HG03469 (cell line): ENCODE results near the gene DUOXA2.
"Not testable (repeated sequence)": the region's sequence is repeated elsewhere in the genome, so short reads cannot be mapped to it uniquely, and the experiment has no call there.

Experiments
- ATAC-seq: cut with Tn5 transposase; IDR thresholded peaks from one replicate; pipeline ENCODE4 v1.9.1; 2021; ENCODE audit warnings: mild to moderate bottlenecking, moderate library complexity, moderate number of reproducible peaks; ENCODE audit not compliant: unreplicated experiment

DUOXA2 gene

DNA sequence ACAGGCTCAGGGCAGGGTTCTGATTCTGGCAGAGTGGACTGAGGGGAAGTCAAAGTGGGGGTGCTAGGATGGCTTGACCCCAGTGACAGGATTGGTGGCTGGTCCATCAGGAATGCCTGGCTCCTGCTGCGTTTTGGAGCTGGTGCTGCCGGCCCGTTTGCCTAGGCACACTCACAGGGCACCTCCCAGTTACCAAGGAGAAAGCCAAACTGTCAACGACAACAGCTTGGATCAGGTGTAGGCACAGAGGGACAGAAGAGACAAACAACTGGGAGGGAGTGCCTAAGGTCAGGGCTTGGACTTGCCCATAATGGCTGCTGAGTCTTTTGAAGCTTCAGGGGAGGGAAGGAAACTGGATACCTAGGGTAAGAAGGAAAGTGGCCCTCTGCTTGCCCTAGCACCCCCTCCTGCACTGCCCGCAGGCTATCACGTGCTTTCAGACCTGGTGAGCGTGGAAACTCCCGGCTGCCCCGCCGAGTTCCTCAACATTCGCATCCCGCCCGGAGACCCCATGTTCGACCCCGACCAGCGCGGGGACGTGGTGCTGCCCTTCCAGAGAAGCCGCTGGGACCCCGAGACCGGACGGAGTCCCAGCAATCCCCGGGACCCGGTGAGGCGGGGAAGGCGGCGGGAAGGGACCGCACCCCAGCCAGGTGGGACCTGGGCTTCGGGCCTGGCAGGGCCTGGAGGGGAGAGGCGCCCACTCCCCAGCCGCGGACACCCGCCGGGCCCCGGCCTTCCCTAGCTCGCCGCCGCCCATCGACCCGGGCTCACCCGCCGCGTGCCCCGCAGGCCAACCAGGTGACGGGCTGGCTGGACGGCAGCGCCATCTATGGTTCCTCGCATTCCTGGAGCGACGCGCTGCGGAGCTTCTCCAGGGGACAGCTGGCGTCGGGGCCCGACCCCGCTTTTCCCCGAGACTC lies 20.8 kb downstream of the DUOXA2 start:
- no peak for ATAC-seq

DNA sequence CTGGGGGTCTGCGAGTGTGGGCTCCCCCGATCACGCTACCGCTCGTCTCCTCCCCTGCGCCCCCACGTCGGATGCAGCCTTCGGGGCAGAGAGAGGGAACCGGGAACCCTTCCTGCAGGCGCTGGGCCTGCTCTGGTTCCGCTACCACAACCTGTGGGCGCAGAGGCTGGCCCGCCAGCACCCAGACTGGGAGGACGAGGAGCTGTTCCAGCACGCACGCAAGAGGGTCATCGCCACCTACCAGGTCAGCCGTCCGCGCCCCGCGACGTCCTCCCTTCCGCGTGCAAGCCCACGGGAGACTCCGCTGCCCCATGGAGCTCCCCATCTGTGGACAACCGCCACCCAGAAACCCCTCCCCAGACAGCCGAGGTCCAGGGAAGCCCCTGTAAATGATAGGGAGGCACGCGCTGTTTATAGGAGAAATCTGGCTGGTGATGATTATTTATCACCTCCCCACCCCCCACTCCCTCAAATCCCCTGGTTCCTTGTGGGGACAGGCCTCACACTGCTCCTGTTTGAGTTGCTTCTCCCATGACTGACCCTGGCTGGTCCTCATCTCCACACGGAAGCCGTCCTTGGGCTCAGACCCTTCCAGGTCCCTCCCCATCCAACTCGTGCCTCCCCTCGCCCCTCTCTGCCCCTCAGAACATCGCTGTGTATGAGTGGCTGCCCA lies 21.7 kb downstream of the DUOXA2 start:
- not testable (repeated sequence) for ATAC-seq

DNA sequence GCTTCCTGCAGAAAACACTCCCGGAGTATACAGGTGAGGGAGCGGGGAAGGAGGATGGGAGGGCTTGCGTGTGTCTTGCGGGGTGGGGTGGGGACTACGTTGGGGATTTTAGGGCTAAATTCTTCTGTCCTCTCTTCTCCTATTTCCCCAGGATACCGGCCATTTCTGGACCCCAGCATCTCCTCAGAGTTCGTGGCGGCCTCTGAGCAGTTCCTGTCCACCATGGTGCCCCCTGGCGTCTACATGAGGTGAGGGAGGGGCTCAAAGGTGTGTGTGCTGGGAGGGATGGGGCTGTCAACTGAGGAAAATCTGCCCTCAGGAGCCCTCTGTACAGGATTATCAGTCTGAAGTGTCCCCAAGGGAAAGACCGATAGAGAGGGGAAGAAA lies 22.2 kb downstream of the DUOXA2 start:
- no peak for ATAC-seq

DNA sequence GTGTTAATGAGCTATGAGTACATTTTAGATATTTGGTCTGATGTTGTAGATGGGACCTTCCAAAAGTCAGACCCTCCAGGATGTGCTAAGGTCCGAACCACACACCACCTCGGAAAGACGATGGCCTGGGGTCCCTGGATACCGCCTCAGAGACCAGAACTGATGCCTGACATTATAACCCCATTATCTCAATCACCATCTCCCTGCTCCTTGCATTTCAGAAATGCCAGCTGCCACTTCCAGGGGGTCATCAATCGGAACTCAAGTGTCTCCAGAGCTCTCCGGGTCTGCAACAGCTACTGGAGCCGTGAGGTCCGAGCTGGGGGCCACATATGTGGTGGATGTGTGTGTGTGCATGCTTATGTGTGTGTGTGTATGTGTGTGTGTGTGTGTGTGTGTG lies 23.6 kb downstream of the DUOXA2 start:
- no peak for ATAC-seq

DNA sequence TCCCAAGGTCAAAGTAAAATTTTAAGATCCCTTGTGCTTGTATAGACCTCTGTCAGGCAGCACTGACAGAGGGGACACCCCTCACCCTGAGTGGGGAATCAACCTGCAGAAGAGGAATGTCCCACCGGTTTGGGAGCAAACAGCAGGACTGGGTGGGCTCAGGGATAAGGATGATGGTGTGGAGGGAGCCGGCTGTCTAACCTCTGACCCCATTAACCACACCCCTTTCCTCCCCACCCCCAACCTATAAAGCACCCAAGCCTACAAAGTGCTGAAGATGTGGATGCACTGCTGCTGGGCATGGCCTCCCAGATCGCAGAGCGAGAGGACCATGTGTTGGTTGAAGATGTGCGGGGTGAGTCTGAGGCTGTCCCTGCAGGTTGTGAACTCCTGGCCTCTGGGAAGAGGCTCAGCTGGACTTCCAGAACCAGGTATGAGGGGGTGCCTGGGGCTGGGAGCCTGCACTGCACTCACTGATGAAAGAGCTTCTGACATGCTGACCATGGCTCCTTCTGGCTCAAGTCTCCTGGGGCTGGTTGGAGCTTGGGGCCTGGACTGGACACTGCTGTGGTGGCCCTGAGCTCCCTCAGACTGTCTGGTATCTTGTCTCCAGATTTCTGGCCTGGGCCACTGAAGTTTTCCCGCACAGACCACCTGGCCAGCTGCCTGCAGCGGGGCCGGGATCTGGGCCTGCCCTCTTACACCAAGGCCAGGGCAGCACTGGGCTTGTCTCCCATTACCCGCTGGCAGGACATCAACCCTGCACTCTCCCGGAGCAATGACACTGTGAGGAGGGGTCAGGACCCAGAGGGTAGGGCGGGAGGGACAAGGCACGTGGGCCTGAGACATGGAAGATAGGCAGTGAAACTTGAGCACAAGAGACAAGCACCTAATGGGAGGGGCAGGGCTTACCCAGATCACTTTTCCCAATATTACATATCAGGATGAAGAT lies 25.0 kb downstream of the DUOXA2 start:
- ATAC-seq: no peak

DNA sequence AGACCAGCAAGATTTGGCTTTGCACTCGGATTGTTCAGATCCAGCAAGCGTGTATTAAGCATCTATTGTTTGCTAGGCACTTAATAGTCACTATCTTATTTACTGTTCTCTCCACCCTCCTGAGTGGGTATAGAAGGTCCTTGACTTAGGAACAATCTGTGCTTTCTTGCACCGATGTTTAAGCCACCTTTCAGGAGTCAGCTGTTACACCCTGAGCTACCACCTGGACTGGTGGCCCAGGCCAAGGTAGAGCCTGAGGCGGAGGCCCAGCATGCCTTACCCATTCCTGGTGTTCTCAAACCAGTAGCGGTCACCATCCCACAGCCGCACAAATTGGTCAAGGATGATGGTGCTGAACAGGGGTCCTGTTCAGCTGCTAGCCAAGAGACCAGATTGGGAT lies 25.6 kb downstream of the DUOXA2 start:
- ATAC-seq: no peak

DNA sequence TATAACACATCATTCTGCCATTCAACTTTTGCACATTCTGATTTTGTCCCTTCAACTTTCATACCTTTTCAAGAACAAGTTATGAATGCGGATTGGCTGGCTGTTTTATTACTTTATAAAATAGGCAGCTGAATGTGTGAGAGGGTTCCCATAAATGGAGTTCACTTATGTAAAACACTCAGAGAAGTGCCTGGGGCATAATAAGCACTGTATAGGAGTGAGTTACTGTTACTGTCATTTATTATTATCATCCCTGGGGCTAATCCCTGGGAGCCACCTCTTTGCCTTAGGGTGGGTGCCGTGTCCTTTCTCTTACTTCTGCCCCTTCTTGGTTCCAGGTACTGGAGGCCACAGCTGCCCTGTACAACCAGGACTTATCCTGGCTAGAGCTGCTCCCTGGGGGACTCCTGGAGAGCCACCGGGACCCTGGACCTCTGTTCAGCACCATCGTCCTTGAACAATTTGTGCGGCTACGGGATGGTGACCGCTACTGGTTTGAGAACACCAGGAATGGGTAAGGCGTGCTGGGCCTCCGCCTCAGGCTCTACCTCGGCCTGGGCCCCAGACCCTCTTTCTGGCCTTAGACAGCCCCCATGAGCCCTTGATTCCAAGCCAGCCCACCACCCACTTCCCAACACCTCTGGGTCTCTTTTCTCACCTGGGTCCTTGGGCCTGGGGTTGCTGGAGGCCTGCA lies 26.6 kb downstream of the DUOXA2 start:
- ATAC-seq: no peak

DNA sequence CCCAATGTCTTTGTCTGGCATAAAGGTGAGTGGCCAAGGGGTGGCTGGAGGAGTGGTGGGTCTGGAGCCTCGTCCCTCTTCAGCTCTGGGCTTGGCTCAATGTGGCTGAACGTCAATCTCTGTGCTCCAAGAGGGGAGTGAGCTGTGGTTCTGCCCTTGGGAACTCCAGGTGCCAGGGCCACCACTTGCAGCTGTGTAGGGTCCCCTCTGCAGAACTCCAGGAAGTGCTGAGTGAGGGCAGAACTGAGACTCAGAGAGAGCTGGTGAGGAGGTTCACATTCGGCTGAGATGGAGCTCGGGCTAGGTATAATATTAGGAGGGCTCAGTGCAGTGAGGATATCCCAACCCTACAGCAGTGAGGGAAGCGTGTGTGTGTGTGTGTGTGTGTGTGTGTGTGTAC lies 27.3 kb downstream of the DUOXA2 start:
- ATAC-seq: no peak

DNA sequence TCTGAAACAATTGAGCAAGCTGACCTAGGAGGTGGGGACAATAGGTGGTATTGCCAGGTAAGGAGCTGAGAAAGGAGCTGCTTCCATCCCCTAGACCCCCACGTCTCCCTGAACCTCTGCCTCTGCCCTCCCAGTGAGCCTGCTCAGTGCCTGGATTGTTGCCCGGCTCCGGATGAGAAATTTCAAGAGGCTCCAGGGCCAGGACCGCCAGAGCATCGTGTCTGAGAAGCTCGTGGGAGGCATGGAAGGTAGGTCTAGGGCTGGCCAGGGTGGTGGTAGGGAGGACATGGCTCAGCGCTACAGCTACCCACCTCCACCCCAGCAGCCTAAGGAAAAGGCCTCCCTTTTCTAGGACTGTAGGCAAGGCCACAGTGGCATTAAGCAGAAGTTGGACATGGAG lies 28.9 kb downstream of the DUOXA2 start:
- ATAC-seq: no peak

DNA sequence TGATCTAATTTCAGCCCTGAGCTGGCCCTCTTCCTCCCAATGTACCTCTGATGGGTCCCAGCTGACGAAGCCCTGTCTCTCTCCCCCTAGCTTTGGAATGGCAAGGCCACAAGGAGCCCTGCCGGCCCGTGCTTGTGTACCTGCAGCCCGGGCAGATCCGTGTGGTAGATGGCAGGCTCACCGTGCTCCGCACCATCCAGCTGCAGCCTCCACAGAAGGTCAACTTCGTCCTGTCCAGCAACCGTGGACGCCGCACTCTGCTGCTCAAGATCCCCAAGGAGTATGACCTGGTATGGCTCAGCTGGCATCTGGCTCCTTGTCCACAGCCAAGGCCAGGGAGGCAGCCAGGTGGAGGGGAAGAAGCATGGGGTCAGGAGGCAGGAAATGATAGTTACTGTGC lies 29.8 kb downstream of the DUOXA2 start:
- no peak for ATAC-seq

DNA sequence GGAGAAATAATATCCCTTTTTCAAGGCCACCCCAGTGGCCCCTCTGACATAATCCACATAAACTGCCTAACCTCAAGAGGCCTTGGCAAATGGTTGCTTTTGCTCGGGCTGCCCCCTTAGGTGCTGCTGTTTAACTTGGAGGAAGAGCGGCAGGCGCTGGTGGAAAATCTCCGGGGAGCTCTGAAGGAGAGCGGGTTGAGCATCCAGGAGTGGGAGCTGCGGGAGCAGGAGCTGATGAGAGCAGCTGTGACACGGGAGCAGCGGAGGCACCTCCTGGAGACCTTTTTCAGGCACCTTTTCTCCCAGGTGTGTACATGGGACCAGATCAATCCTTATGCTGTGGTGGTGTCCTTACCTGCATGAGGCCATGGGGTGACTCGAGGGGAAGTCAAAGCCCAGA lies 30.6 kb downstream of the DUOXA2 start:
- no peak for ATAC-seq

DNA sequence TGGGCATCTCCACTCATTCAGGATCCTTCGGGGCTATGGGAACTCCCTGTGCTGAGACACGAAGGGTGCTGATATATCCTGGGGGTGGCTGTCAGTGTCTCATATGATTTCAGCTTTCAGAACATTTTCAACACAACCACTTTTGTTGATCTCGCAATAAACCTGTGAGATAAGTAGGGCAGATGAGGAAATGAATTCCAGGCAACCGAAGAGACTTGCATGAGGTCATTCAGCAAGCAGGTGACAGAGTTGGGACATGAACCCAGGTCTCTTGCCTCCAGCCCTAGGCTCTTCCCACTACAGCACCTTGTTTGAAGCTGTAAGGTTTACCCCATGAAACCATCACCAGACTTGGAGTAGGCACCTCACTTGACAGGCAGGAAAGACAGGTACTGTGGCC lies 32.3 kb downstream of the DUOXA2 start:
- no peak for ATAC-seq

DNA sequence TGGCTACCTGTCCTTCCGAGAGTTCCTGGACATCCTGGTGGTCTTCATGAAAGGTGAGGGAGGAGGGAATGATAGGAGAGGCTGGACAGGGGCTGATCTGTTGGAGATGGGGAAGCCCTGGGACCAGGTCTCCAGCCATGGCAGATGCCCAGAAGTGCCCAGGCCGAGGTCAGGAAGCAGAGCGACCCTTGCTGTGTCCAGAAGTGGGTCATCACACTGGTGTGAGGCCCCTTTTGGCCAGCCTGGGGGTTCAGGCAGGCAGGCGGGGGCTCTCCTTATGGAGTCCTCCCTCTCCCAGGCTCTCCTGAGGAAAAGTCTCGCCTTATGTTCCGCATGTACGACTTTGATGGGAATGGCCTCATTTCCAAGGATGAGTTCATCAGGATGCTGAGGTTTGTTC lies 33.5 kb downstream of the DUOXA2 start:
- ATAC-seq: no peak

DNA sequence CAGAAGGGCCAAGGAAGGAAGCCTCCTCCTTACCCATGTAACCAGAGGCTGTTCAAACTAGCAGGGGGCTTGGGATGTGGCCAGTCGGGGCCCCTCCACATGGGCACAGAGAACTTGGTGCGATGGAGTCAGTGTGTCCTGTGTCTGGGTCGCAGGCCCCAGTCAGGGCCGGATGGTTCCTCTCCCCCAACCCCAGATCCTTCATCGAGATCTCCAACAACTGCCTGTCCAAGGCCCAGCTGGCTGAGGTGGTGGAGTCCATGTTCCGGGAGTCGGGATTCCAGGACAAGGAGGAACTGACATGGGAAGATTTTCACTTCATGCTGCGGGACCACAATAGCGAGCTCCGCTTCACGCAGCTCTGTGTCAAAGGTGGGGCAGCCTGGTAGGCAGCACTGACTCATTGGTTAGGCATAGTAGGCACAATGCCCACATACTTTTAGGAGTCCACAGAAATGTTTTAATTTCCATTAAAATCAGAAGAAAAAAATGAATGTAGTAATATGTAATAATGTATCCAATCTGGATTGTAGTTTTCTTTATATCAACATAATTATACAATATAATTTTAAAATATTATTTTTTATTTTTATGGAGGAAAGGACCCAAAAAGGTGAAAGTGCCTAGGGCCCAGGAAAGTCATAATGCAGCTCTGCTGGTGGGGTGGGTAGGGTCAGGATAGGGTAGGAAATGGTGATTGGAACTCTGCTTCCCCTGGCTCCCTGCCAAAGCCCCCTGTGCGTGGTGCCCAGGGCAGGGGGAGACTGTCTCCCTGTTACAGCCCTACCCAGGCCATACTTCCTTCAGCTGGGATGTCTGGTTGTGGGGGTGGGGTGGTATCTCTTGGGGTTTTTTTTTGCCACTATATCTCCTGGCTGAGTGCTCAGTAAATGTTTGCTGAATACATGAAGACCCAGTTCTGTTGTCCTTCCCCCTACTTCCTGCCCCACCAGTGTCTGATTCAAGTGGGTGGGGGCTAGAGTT lies 34.2 kb downstream of the DUOXA2 start:
- no peak for ATAC-seq

DNA sequence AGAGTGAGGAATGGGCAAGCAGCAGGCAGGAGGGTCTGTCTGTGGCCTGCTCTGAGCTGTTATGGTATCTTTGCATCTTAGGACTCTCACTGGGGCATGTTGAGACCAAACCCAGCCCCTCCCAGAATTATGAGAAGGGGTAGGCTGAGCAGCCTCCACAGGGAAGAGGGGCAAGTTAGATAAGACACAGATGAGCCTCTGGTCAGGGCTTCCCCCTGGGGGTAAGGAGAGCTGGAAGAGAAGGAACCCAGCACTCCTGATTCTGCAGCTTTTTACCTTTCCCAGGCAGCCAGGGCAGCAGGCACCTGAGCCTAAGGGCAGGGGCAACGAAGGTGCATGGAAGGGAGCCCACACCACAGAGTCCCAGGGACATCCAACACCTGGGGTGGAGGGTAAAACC lies 34.9 kb downstream of the DUOXA2 start:
- no peak for ATAC-seq

DNA sequence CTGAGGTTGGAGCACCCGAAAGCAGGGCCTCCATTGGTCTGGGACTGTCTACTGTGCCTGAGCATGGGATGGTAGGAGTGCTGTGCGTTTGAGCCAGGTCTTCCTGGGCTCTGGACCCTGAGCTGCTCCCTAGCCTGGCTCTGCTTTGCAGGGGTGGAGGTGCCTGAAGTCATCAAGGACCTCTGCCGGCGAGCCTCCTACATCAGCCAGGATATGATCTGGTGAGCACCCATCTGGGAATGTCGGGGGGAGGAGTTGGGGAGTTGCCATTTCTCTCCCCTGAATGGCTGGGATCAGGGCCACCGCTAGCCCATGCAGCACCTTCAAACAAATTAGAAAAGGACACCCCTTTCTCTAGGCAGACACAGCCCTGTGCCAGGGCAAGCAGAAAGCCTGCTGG lies 36.4 kb downstream of the DUOXA2 start:
- ATAC-seq: no peak

DNA sequence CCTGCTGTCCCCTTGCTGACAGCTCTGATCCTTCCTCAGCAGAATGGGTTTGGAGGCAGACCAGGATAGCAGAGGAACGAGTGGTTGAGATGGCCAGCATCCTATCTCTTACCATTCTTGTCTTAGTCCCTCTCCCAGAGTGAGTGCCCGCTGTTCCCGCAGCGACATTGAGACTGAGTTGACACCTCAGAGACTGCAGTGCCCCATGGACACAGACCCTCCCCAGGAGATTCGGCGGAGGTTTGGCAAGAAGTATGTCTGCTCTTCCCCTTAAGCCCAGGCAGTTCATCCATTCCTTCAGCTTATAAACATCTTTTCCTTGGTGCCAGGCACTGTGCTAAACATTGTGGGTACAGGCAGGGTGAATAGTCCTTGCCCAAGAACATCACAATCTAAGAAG lies 36.9 kb downstream of the DUOXA2 start:
- no peak for ATAC-seq

DNA sequence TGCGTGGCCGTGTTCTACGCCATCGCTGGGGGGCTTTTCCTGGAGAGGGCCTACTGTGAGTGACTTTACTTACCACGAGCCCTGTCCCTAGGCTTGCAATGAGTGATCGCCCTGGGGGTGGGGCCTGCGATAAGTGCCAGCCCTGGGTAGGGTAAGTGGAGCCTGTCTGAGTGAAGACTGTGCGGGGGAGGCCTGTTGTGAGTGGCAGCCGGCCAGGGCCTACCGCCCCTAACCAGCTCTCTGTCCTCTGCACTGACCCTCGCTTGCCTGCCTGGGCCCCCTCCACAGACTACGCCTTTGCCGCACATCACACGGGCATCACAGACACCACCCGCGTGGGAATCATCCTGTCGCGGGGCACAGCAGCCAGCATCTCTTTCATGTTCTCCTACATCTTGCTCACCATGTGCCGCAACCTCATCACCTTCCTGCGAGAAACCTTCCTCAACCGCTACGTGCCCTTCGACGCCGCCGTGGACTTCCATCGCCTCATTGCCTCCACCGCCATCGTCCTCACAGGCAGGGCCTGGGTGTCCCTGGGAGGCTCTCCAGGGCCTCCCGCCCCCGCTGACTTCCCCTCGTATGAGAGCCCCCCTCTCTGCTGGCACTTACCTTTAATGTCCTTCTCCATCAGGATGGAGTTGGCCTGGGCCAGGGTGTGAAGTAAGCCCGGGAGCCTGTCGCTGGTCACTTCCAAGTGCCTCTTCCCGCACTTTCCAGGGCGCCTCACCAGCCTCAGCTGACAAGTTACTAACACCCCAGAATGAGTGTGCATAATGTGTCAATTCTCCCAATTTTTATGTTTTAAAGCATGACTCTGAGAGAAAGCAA lies 38.1 kb downstream of the DUOXA2 start:
- ATAC-seq: no peak

DNA sequence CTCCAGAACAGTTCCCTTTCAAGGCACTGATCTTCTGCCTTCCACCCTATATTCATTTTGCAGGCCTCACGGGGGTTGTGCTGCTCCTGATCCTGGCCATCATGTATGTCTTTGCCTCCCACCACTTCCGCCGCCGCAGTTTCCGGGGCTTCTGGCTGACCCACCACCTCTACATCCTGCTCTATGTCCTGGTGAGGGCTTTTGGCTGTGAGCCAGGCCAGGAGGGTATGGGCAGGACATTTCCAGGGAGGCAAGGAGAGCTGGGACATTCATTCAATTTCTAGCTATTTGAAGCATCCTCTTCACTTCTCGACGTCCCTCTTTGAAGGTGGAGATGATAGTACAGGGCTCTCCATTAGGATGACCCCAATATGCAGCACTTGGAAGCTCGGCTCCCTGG lies 41.6 kb downstream of the DUOXA2 start:
- no peak for ATAC-seq
